ENCODE data around the gene SYNPO2. TPM values are rescaled to one million over a fixed set of nuclear protein-coding genes. Genes with fewer than 3 reads are reported as not detected.

SYNPO2 gene
- total RNA-seq, 1 experiment from 2014 or later, result 0.28 TPM

GRCh38 chr4:118921786-118922185 lies 33.1 kb downstream of the SYNPO2 start:
- Histone ChIP-seq H3K9me3 (ENCODE audit: control insufficient read depth, insufficient read depth, low read depth, low read length) (no peaks in the 10 kb centered on the region), H3K36me3 (ENCODE audit: control insufficient read depth, insufficient read depth, low read length) (no peaks in the 10 kb centered on the region), H3K27ac (ENCODE audit: low read length) (no peak overlapping the region), H3K4me3 (ENCODE audit: low read depth in 2 of 2, low read length in 2 of 2) (no peak overlapping the region), H3K4me1 (ENCODE audit: control insufficient read depth, insufficient read depth, low read length) (no peaks in the 10 kb centered on the region), H3K27me3 (ENCODE audit: control insufficient read depth, insufficient read depth, low read length) (no peaks in the 10 kb centered on the region; the same call in 1 of the 2 replicates)
- CTCF ChIA-PET, result no interaction called here
- POLR2A ChIA-PET, result no interaction called here
- BruUV-seq (replicated peaks), result no TSS peak
- DNase-seq (ENCODE audit: low read depth, low spot score), result no peak
- in situ Hi-C loops (cut with HindIII; ENCODE audit: low pct_unique_long_range_greater_than_20kb, low sequenced_read_pairs) (no loop called here), intact Hi-C loops (cut with micrococcal nuclease; ENCODE audit: unreplicated experiment) (no loop called here)
- no peak for TF ChIP-seq TCF7L2 (IDR thresholded peaks at IDR 0.05; ENCODE audit: low read depth, low read length)
- TF ChIP-seq POLR2AphosphoS5 (IDR thresholded peaks at IDR 0.05; ENCODE audit: low read depth, low read length), result no peak
- no peak for ATAC-seq

GRCh38 chr4:118923891-118924290 lies 35.2 kb downstream of the SYNPO2 start:
- BruUV-seq (replicated peaks), result no TSS peak
- intact Hi-C loops (cut with micrococcal nuclease; ENCODE audit: unreplicated experiment) (no loop called here), in situ Hi-C loops (cut with HindIII; ENCODE audit: low pct_unique_long_range_greater_than_20kb, low sequenced_read_pairs) (no loop called here)
- no peak for ATAC-seq
- Histone ChIP-seq H3K4me3 (ENCODE audit: low read depth in 2 of 2, low read length in 2 of 2) (no peak overlapping the region), H3K27me3 (ENCODE audit: control insufficient read depth, insufficient read depth, low read length) (peaks cover 2% of the 10 kb centered on the region; the same call in 1 of the 2 replicates), H3K9me3 (ENCODE audit: control insufficient read depth, insufficient read depth, low read depth, low read length) (no peaks in the 10 kb centered on the region), H3K36me3 (ENCODE audit: control insufficient read depth, insufficient read depth, low read length) (no peaks in the 10 kb centered on the region), H3K4me1 (ENCODE audit: control insufficient read depth, insufficient read depth, low read length) (no peaks in the 10 kb centered on the region), H3K27ac (ENCODE audit: low read length) (no peak overlapping the region)
- ChIA-PET CTCF (interaction anchor here (0.7 kb wide), 1 partner anchor 191 kb away, joined by 5 read pairs; no protein-coding TSS in a partner anchor), POLR2A (no interaction called here)
- DNase-seq (ENCODE audit: low read depth, low spot score), result no peak
- TF ChIP-seq CTCF (IDR thresholded peaks at IDR 0.05) (no peak), POLR2AphosphoS5 (IDR thresholded peaks at IDR 0.05; ENCODE audit: low read depth, low read length) (no peak), REST (IDR thresholded peaks at IDR 0.05; ENCODE audit: insufficient read depth in 1 of 2, low read depth in 2 of 2, low read length in 1 of 2) (no peak), TCF7L2 (IDR thresholded peaks at IDR 0.05; ENCODE audit: low read depth, low read length) (no peak), SIN3A (IDR thresholded peaks at IDR 0.05; ENCODE audit: borderline replicate concordance, insufficient read depth, low read depth, low read length) (no peak)

- Histone ChIP-seq H3K27ac (ENCODE audit: low read length) (no peak overlapping the region), H3K4me3 (ENCODE audit: low read depth in 2 of 2, low read length in 2 of 2) (no peak overlapping the region), H3K27me3 (ENCODE audit: control insufficient read depth, insufficient read depth, low read length) (peaks cover 2% of the 10 kb centered on the region; the same call in 1 of the 2 replicates), H3K4me1 (ENCODE audit: control insufficient read depth, insufficient read depth, low read length) (no peaks in the 10 kb centered on the region), H3K9me3 (ENCODE audit: control insufficient read depth, insufficient read depth, low read depth, low read length) (no peaks in the 10 kb centered on the region), H3K36me3 (ENCODE audit: control insufficient read depth, insufficient read depth, low read length) (no peaks in the 10 kb centered on the region)
- DNase-seq (ENCODE audit: low read depth, low spot score) (no peak), ATAC-seq (no peak)
- no TSS peak for BruUV-seq (replicated peaks)
- no peak for TF ChIP-seq CTCF (IDR thresholded peaks at IDR 0.05)
- no peak for TF ChIP-seq SIN3A (IDR thresholded peaks at IDR 0.05; ENCODE audit: borderline replicate concordance, insufficient read depth, low read depth, low read length)
- TF ChIP-seq POLR2AphosphoS5 (IDR thresholded peaks at IDR 0.05; ENCODE audit: low read depth, low read length), result no peak
- TF ChIP-seq TCF7L2 (IDR thresholded peaks at IDR 0.05; ENCODE audit: low read depth, low read length), result no peak
- no peak for TF ChIP-seq REST (IDR thresholded peaks at IDR 0.05; ENCODE audit: insufficient read depth in 1 of 2, low read depth in 2 of 2, low read length in 1 of 2)
- ChIA-PET POLR2A (no interaction called here), CTCF (no interaction called here)
- in situ Hi-C loops (cut with HindIII; ENCODE audit: low pct_unique_long_range_greater_than_20kb, low sequenced_read_pairs) (no loop called here), intact Hi-C loops (cut with micrococcal nuclease; ENCODE audit: unreplicated experiment) (no loop called here)
Observed at GRCh38 chr4:118927974-118928373, 39.3 kb downstream of the SYNPO2 start.
